Naive thymus-derived CD4-positive, alpha-beta T cell (primary cell): ENCODE data around the gene CYP1A2. TPM values are rescaled to one million over a fixed set of nuclear protein-coding genes. Genes with fewer than 3 reads are reported as not detected.

Experiments used
- ATAC-seq: fragments of 150-1000 bp; cut with Tn5 transposase; 2 replicates; pipeline ENCODE4 v1.10.0; 2021; ENCODE audit warnings: mild to moderate bottlenecking, moderate library complexity
- CTCF ChIA-PET: fragments of 350-600 bp; sonication (Branson Sonifier 250); formaldehyde crosslinking; loops from one replicate; lab custom pipeline; 2021; ENCODE audit warnings: antibody characterized with exemption; lab: Charles Lee
- POLR2A ChIA-PET: fragments of 350-600 bp; sonication (Branson Sonifier 250); formaldehyde crosslinking; loops from one replicate; lab custom pipeline; 2021; ENCODE audit warnings: antibody characterized with exemption, inconsistent platforms; lab: Charles Lee
- DNase-seq, 9 donors: peaks; one replicate each; pipeline versions ENCODE4 v3.0.0 to v3.0.0-alpha.2; 2020 to 2022; ENCODE audit warnings: mixed read lengths in 1 of 9
- H3K27ac ChIP-seq: one replicate; pipeline ENCODE4 v1.7.0; 2013; ENCODE audit warnings: mild to moderate bottlenecking, low read depth, low read length, moderate library complexity
- H3K27me3 ChIP-seq, 2 donors: one replicate each; pipeline ENCODE4 v1.7.0; 2013; ENCODE audit warnings: low read length in 2 of 2, mild to moderate bottlenecking in 2 of 2, moderate library complexity in 2 of 2; ENCODE audit not compliant: control insufficient read depth in 2 of 2, insufficient read depth in 2 of 2
- H3K36me3 ChIP-seq, 3 experiments: 1 replicate in 2 of 3; 2 replicates in 1 of 3; pipeline ENCODE4 v1.7.0; 2013; ENCODE audit warnings: low read length in 3 of 3, mild to moderate bottlenecking in 3 of 3, moderate library complexity in 1 of 3; ENCODE audit not compliant: insufficient read depth in 3 of 3, control insufficient read depth in 2 of 3
- H3K4me1 ChIP-seq, 2 donors: one replicate each; pipeline ENCODE4 v1.7.0; 2013; ENCODE audit warnings: low read length in 2 of 2, mild to moderate bottlenecking in 2 of 2, moderate library complexity in 1 of 2; ENCODE audit not compliant: control insufficient read depth in 2 of 2, insufficient read depth in 2 of 2
- H3K4me3 ChIP-seq: 2 replicates; pipeline ENCODE4 v1.7.0; 2013; ENCODE audit warnings: mild to moderate bottlenecking, low read length
- H3K9me3 ChIP-seq, 3 experiments: 1 replicate in 2 of 3; 2 replicates in 1 of 3; pipeline ENCODE4 v1.7.0; 2013; ENCODE audit warnings: low read length in 3 of 3; ENCODE audit not compliant: control insufficient read depth in 2 of 3
- H3K27ac Mint-ChIP-seq, 9 donors: one replicate each; pipeline ENCODE4 v1.8.0; 2020 to 2022; ENCODE audit warnings: mixed read lengths in 9 of 9, mild to moderate bottlenecking in 8 of 9, moderate library complexity in 5 of 9, inconsistent platforms in 2 of 9
- H3K27me3 Mint-ChIP-seq, 5 donors: one replicate each; pipeline ENCODE4 v1.8.0; 2021 to 2022; ENCODE audit warnings: mixed read lengths in 5 of 5, mild to moderate bottlenecking in 1 of 5
- H3K36me3 Mint-ChIP-seq, 5 donors: one replicate each; pipeline ENCODE4 v1.8.0; 2020 to 2022; ENCODE audit warnings: mixed read lengths in 5 of 5, mild to moderate bottlenecking in 3 of 5, inconsistent platforms in 1 of 5
- H3K4me1 Mint-ChIP-seq, 7 donors: one replicate each; pipeline ENCODE4 v1.8.0; 2020 to 2022; ENCODE audit warnings: mixed read lengths in 7 of 7, mild to moderate bottlenecking in 3 of 7, inconsistent platforms in 1 of 7
- H3K4me3 Mint-ChIP-seq, 10 donors: one replicate each; pipeline ENCODE4 v1.8.0; 2020 to 2022; ENCODE audit warnings: mild to moderate bottlenecking in 10 of 10, mixed read lengths in 10 of 10, moderate library complexity in 6 of 10, inconsistent platforms in 2 of 10
- H3K9me3 Mint-ChIP-seq, 11 donors: one replicate each; pipeline ENCODE4 v1.8.0; 2020 to 2022; ENCODE audit warnings: mixed read lengths in 11 of 11, mild to moderate bottlenecking in 4 of 11, inconsistent platforms in 1 of 11, moderate library complexity in 1 of 11
- intact Hi-C, 2 donors: fragments of 100-400 bp; cut with micrococcal nuclease; formaldehyde crosslinking; loops; one replicate each; pipeline ENCODE4 v1.15.1; 2023
- polyA plus RNA-seq, 2 donors: library from polyadenylated mRNA; unstranded; fragments of 300-500 nt; fragmentation: Illumina TruSeq; gene quantifications; one replicate each; pipeline ENCODE4 v1.2.3, GENCODE V29; 2021
- total RNA-seq, 6 experiments: library from RNA in 5 of 6; stranded (reverse) in 5 of 6; gene quantifications; 1 replicate in 5 of 6; 2 replicates in 1 of 6; pipeline ENCODE4 v1.2.3 and lab custom pipeline; 2021 to 2026

The CYP1A2 gene
- total and polyA plus RNA-seq, 7 experiments from 2014 or later: not detected

DNA sequence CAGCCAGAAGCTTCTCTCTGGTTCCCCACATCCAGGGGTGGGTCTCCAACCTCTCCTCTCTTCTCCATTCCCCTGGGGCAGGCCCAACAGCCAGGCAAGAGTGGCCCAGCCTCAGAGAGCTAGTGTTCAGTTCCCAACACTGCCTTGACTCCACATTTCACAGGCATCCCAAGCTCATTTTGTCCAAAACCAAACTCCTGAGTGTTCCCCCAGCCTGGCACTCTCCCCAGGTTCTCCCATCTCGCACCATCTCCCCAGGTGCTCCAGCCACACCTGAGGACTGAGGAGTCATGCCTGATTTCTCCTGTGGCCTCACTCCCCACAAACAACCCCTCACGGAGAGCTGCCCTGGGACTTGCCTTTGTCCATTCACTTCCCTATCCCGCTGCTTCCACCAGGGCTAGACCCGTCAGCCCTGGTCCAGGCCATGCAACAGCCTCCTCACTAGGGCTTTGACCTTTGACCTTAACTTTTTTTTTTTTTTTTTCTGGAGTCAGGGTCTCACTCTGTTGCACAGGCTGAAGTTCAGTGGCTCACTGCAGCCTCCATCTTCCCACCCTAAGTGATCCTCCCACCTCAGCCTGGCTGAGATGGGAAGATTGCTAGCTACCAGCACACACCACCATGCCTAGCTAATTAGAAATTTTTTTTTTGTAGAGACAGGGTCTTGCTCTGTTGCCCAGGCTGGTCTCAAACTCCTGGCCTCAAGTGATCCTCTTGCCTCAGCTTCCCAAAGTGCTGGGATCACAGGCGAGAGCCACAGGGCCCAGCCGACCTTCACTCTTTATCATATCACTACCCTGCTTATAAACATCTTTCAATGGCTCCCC is 29.3 kb downstream of the CYP1A2 start:
- intact Hi-C loops: loop anchor here in 1 of 2 donors (1.0 to 5.0 kb wide), 3 partner anchors 9 to 129 kb away; partner anchors contain the start of gene FAM219B
- ChIA-PET POLR2A (interaction anchor here (0.8 to 24.4 kb wide), 10 partner anchors 9 to 162 kb away, joined by 3 to 1077 read pairs (median 7); partner anchors contain the start of genes CLK3 and FAM219B), CTCF (interaction anchor here (0.6 to 18.2 kb wide), 10 partner anchors 9 to 1579 kb away, joined by 3 to 1110 read pairs (median 4); no protein-coding TSS in a partner anchor)
- peaks cover 55 to 65% of the 10 kb centered on the region in 2 donors for H3K4me1 ChIP-seq
- H3K4me3 Mint-ChIP-seq: peak overlapping the region; percentile 67 to 99 (median 86)
- peak overlapping the region; percentile 86 for H3K27ac ChIP-seq
- H3K36me3 Mint-ChIP-seq: peaks cover 0 to 18% (median 0%) of the 10 kb centered on the region in 5 donors
- peak overlapping the region; percentile 90 to 100 (median 98) for H3K27ac Mint-ChIP-seq
- peak overlapping the region; percentile 17 for H3K4me3 ChIP-seq
- no peaks in the 10 kb centered on the region for H3K9me3 ChIP-seq
- H3K27me3 ChIP-seq: no peaks in the 10 kb centered on the region
- DNase-seq: no peak
- ATAC-seq: no peak
- H3K9me3 Mint-ChIP-seq: no peaks in the 10 kb centered on the region
- H3K4me1 Mint-ChIP-seq: peaks cover 67 to 85% (median 81%) of the 10 kb centered on the region in 7 donors
- peaks cover 0 to 6% (median 0%) of the 10 kb centered on the region in 3 experiments for H3K36me3 ChIP-seq
- no peaks in the 10 kb centered on the region for H3K27me3 Mint-ChIP-seq

DNA sequence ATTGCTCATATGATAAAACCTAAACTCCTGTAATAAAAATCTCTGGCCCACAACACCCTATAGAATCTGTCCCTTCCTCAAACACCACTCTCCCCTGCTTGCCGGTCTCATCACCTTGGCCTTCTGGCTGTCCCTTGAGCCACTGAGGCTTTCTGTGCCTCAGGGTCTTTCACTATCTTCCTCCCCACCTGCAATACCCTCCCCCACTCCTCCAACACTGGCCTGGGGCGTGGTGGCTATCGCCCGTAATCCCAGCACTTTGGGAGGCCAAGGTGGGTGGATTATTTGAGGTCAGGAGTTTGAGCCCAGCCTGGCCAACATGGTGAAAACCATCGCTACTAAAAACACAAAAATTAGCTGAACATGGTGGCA is 29.9 kb downstream of the CYP1A2 start:
- ATAC-seq (no peak), DNase-seq (no peak)
- CTCF ChIA-PET: interaction anchor here (1.7 to 18.2 kb wide), 5 partner anchors 8 to 179 kb away, joined by 4 to 1110 read pairs (median 15); no protein-coding TSS in a partner anchor
- Mint-ChIP-seq H3K9me3 (no peaks in the 10 kb centered on the region), H3K4me3 (peak overlapping the region in 9 of 10 donors; percentile 67 to 99 (median 87)), H3K27me3 (no peaks in the 10 kb centered on the region), H3K27ac (peak overlapping the region; percentile 90 to 100 (median 98)), H3K36me3 (peaks cover 0 to 24% (median 0%) of the 10 kb centered on the region in 5 donors), H3K4me1 (peaks cover 63 to 79% (median 76%) of the 10 kb centered on the region in 7 donors)
- Histone ChIP-seq H3K36me3 (peaks cover 0 to 9% (median 0%) of the 10 kb centered on the region in 3 experiments), H3K27ac (peak overlapping the region; percentile 86), H3K27me3 (no peaks in the 10 kb centered on the region), H3K4me1 (peaks cover 55 to 61% of the 10 kb centered on the region in 2 donors), H3K4me3 (no peak overlapping the region), H3K9me3 (no peaks in the 10 kb centered on the region)
- intact Hi-C loops: loop anchor here in 1 of 2 donors (5.0 kb wide), 1 partner anchor 129 kb away; the partner anchor contains the start of gene FAM219B
- POLR2A ChIA-PET: interaction anchor here (0.8 to 24.4 kb wide), 7 partner anchors 7 to 156 kb away, joined by 3 to 1077 read pairs (median 6); partner anchors contain the start of gene ULK3

DNA sequence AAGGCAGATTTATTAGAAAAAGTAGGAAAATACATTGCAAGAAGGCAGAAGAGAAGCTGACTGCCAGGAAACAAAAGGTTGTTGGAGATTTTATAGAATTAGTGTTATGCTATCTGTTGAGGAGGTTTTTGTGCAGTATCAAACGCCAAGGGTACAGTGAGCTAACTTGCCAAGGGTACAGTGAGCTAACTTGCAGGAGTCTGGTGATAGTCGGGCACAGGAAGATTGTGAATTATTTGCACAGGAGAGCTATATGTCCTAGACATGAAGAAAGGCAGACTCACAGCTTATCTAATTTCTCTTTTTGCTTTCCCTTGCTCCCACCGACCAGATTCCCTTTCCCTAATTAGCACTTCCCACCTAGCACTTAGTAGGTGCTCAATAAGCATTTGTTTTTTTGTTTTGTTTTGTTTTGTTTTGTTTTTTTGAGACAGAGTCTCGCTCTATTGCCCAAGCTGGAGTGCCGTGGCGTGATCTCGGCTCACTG is 30.6 kb downstream of the CYP1A2 start:
- Mint-ChIP-seq H3K27ac (peak overlapping the region; percentile 90 to 100 (median 98)), H3K4me1 (peaks cover 64 to 73% (median 70%) of the 10 kb centered on the region in 7 donors), H3K27me3 (no peaks in the 10 kb centered on the region), H3K9me3 (no peaks in the 10 kb centered on the region), H3K36me3 (peaks cover 0 to 30% (median 0%) of the 10 kb centered on the region in 5 donors), H3K4me3 (peak overlapping the region; percentile 34 to 99 (median 88))
- no peak for DNase-seq
- H3K27ac ChIP-seq: peak overlapping the region; percentile 86
- H3K9me3 ChIP-seq: no peaks in the 10 kb centered on the region
- ChIA-PET POLR2A (interaction anchor here (1.0 to 24.4 kb wide), 5 partner anchors 8 to 159 kb away, joined by 3 to 1077 read pairs (median 6); partner anchors contain the start of genes COX5A and ULK3), CTCF (interaction anchor here (1.1 to 18.2 kb wide), 5 partner anchors 9 to 148 kb away, joined by 3 to 1110 read pairs (median 14); no protein-coding TSS in a partner anchor)
- intact Hi-C loops: loop anchor here in 1 of 2 donors (5.0 kb wide), 1 partner anchor 128 kb away; the partner anchor contains the start of gene FAM219B
- ATAC-seq: no peak
- H3K4me3 ChIP-seq: no peak overlapping the region
- H3K27me3 ChIP-seq: no peaks in the 10 kb centered on the region
- peaks cover 55 to 56% of the 10 kb centered on the region in 2 donors for H3K4me1 ChIP-seq
- peaks cover 0 to 9% (median 0%) of the 10 kb centered on the region in 3 experiments for H3K36me3 ChIP-seq

DNA sequence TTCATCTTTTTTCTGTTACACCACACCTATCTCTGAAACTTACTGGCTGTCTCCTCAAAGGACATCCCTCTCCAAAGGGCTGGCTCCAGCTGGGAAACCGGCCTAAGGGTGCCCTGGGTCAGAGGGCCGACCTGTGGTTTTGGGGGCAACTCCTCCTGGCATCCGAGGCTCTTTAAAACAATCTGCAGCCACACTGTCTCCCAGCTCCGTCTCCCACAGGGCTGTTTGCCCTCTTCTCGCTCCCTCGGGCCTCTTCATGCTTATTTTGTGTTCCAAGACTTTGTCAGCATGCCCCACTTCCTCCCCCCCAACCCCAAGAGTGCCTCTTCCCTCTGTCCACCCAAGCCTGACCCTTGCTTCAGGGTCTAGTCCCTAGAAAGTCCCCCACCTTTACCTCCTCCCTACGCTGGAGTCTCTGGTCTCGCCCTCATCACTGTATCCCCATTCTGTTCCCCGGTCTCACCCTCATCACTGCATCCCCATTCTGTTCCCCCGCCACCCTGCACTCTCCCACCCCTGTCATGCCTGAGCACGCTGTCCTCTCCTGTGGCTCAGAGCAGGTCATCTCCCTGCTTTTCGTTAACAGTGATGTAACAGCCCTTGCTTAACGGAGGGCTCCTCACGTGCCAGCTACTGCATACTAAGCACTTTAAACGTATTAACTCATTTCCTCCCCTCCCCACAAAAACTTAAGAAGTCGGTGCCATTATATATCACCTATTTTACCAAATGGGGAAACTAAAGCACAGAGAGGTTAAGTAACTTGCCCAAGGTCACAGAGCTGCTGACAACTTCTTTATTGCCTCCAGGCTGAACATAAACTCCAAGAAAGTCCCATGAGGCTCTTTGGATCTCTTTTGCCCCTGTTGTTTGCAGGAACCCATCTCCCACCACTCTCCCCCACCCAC is 32.1 kb downstream of the CYP1A2 start:
- Histone ChIP-seq H3K4me3 (peak overlapping the region; percentile 65), H3K36me3 (peaks cover 0 to 9% (median 0%) of the 10 kb centered on the region in 3 experiments), H3K9me3 (no peaks in the 10 kb centered on the region), H3K27me3 (no peaks in the 10 kb centered on the region), H3K4me1 (peaks cover 61% of the 10 kb centered on the region in 2 donors), H3K27ac (peak overlapping the region; percentile 86)
- Mint-ChIP-seq H3K27me3 (no peaks in the 10 kb centered on the region), H3K27ac (peak overlapping the region; percentile 90 to 100 (median 98)), H3K36me3 (peaks cover 0 to 42% (median 4%) of the 10 kb centered on the region in 5 donors), H3K9me3 (peaks cover 0 to 2% (median 0%) of the 10 kb centered on the region in 11 donors), H3K4me1 (peaks cover 66 to 73% (median 72%) of the 10 kb centered on the region in 7 donors), H3K4me3 (peak overlapping the region; percentile 87 to 99 (median 96))
- DNase-seq: peak in 7 of 9 donors; percentile 41 to 71 (median 48)
- intact Hi-C loops: loop anchor here (1.0 to 10.0 kb wide), 14 partner anchors 8 to 864 kb away; partner anchors contain the start of genes ARID3B (in 1 of the 2), C15orf39 (in 1 of the 2), CLK3 (in 1 of the 2) and COX5A (in 1 of the 2)
- ATAC-seq: peak; percentile 39
- ChIA-PET POLR2A (interaction anchor here (0.6 to 24.4 kb wide), 12 partner anchors 9 to 715 kb away, joined by 3 to 1077 read pairs (median 3); partner anchors contain the start of genes CLK3, COX5A, FAM219B and ULK3), CTCF (interaction anchor here (1.1 to 18.2 kb wide), 6 partner anchors 10 to 169 kb away, joined by 3 to 1110 read pairs (median 10); no protein-coding TSS in a partner anchor)

GRCh38 chr15:74781431-74782258 is 33.0 kb downstream of the CYP1A2 start, which contains the start of gene CSK:
Gene CSK (plus strand): TSS chr15:74782080. CDS start chr15:74798298, 16,218 bp downstream.
- H3K36me3 Mint-ChIP-seq: peaks cover 0 to 48% (median 4%) of the 10 kb centered on the region in 5 donors
- peaks cover 0 to 2% (median 0%) of the 10 kb centered on the region in 11 donors for H3K9me3 Mint-ChIP-seq
- intact Hi-C loops: loop anchor here (1.0 to 10.0 kb wide), 13 partner anchors 10 to 863 kb away; partner anchors contain the start of genes ARID3B (in 1 of the 2), C15orf39 (in 1 of the 2), CLK3 (in 1 of the 2) and COX5A (in 1 of the 2)
- POLR2A ChIA-PET: interaction anchor here (0.6 to 24.4 kb wide), 8 partner anchors 11 to 166 kb away, joined by 3 to 1077 read pairs (median 3); partner anchors contain the start of gene CLK3
- Histone ChIP-seq H3K9me3 (no peaks in the 10 kb centered on the region), H3K27ac (peak within 1 kb of the TSS; percentile 92), H3K36me3 (peaks cover 0 to 9% (median 0%) of the 10 kb centered on the region in 3 experiments), H3K4me3 (peak within 1 kb of the TSS; percentile 91), H3K27me3 (no peaks in the 10 kb centered on the region), H3K4me1 (peaks cover 62% of the 10 kb centered on the region in 2 donors)
- peak within 1 kb of the TSS; percentile 90 to 100 (median 98) for H3K27ac Mint-ChIP-seq
- CTCF ChIA-PET: interaction anchor here (1.3 to 18.2 kb wide), 3 partner anchors 11 to 89 kb away, joined by 5 to 1110 read pairs (median 101); no protein-coding TSS in a partner anchor
- peak within 1 kb of the TSS; percentile 87 to 99 (median 96) for H3K4me3 Mint-ChIP-seq
- peaks cover 64 to 73% (median 70%) of the 10 kb centered on the region in 7 donors for H3K4me1 Mint-ChIP-seq
- DNase-seq: peak; percentile 68 to 90 (median 85)
- no peaks in the 10 kb centered on the region for H3K27me3 Mint-ChIP-seq
- ATAC-seq: peak; percentile 80
